IPS DF 4.7 (cell line): ENCODE results near the gene FGF12.

Experiments
- DNase-seq: peaks from one replicate; pipeline ENCODE4 v3.0.0-alpha.2; 2013; ENCODE audit warnings: low spot score; ENCODE audit errors: extremely low read depth

FGF12 gene

GRCh38 chr3:192417017-192417416 is 310.3 kb downstream of the FGF12 start:
- no peak for DNase-seq

GRCh38 chr3:192413461-192413860 is 313.9 kb downstream of the FGF12 start:
- DNase-seq = no peak

GRCh38 chr3:192410684-192410960 is 316.7 kb downstream of the FGF12 start:
- DNase-seq = no peak

- DNase-seq = no peak
These were observed 317.3 kb downstream of the FGF12 start for GRCh38 chr3:192409838-192410683.

GRCh38 chr3:192409201-192409837 is 318.0 kb downstream of the FGF12 start:
- DNase-seq = no peak

- no peak for DNase-seq
These were observed 318.6 kb downstream of the FGF12 start for GRCh38 chr3:192408647-192409200.

GRCh38 chr3:192408007-192408646 is 319.2 kb downstream of the FGF12 start:
- DNase-seq = no peak

GRCh38 chr3:192399767-192400166 is 327.6 kb downstream of the FGF12 start:
- no peak for DNase-seq

- DNase-seq = no peak
These were observed 330.3 kb downstream of the FGF12 start for GRCh38 chr3:192397012-192397411.

- no peak for DNase-seq
These were observed 331.8 kb downstream of the FGF12 start for GRCh38 chr3:192395506-192395905.

GRCh38 chr3:192392986-192393385 is 334.4 kb downstream of the FGF12 start:
- DNase-seq = no peak

GRCh38 chr3:192382861-192383260 is 344.5 kb downstream of the FGF12 start:
- DNase-seq = no peak

GRCh38 chr3:192373586-192373985 is 353.8 kb downstream of the FGF12 start:
- DNase-seq = no peak

GRCh38 chr3:192373032-192373431 is 354.3 kb downstream of the FGF12 start:
- DNase-seq = no peak

- DNase-seq = no peak
These were observed 354.7 kb downstream of the FGF12 start for GRCh38 chr3:192372616-192373015.

GRCh38 chr3:192371870-192372400 is 355.4 kb downstream of the FGF12 start:
- no peak for DNase-seq

- DNase-seq = no peak
These were observed 359.7 kb downstream of the FGF12 start for GRCh38 chr3:192367616-192368015.

- DNase-seq = no peak
These were observed 360.4 kb downstream of the FGF12 start for GRCh38 chr3:192366916-192367315.

- no peak for DNase-seq
These were observed 361.8 kb downstream of the FGF12 start for GRCh38 chr3:192365571-192365970.

GRCh38 chr3:192364316-192364715 is 363.0 kb downstream of the FGF12 start:
- DNase-seq = no peak

- no peak for DNase-seq
These were observed 372.7 kb downstream of the FGF12 start for GRCh38 chr3:192354687-192355086.

GRCh38 chr3:192352142-192352541 is 375.2 kb downstream of the FGF12 start:
- no peak for DNase-seq
